K562 (cell line): ENCODE results near the gene COL9A3. TPM values are rescaled to one million over a fixed set of nuclear protein-coding genes. Genes with fewer than 3 reads are reported as not detected.
A peak's percentile ranks its signal among the peaks of the same experiment; 100 is the strongest.

Experiments used
- ATAC-seq: fragments of 200-7000 bp; cut with Tn5 transposase; 3 replicates; pipeline ENCODE4 v1.9.1; 2020; ENCODE audit warnings: moderate library complexity
- BruUV-seq: library from RNA; stranded (reverse); fragments of 400-500 nt; replicated peaks from 2 replicates; lab custom pipeline; 2021; lab: Mats Ljungman, UMichigan
- CTCF ChIA-PET: fragments of 300-600 bp; formaldehyde crosslinking; extraction: SDS; loops from one replicate; lab custom pipeline; 2021; ENCODE audit warnings: low intra/inter-chr PET ratio; lab: Yijun Ruan, JAX
- POLR2A ChIA-PET: fragments of 300-600, 350-650 bp; sonication (Branson Sonifier 250); formaldehyde crosslinking; extraction: SDS; loops from one replicate; lab custom pipeline; 2021; ENCODE audit warnings: antibody characterized with exemption, inconsistent platforms; lab: Yijun Ruan, JAX
- DNase-seq, 4 experiments: peaks; one replicate each; pipeline versions ENCODE4 v3.0.0 to v3.0.0-alpha.2; 2011 to 2018; ENCODE audit warnings: low spot score in 3 of 4, mixed read lengths in 3 of 4; ENCODE audit errors: extremely low read depth in 1 of 4
- FAIRE-seq: peaks from 2 replicates; lab custom pipeline; 2011; peaks lifted over from hg19 to GRCh38; lab: Jason Lieb, UNC
- H2AFZ ChIP-seq: 2 replicates; pipeline ENCODE4 v1.6.0; 2011; ENCODE audit warnings: low read depth, low read length, control low read depth, inconsistent platforms
- H3K27ac ChIP-seq: fragments of 200-600 bp; 3 replicates; pipeline ENCODE4 v1.8.0; 2011; ENCODE audit warnings: low read depth, mild to moderate bottlenecking, control low read depth, inconsistent platforms, low read length, moderate library complexity, mixed read lengths; ENCODE audit errors: extremely low read depth
- H3K27me3 ChIP-seq, 2 experiments: fragments of 300-600 bp in 1 of 2; 2 replicates in 1 of 2; 3 replicates in 1 of 2; pipeline versions ENCODE4 v1.6.0 to v1.8.0; 2011; ENCODE audit warnings: inconsistent platforms in 2 of 2, low read length in 2 of 2, mild to moderate bottlenecking in 1 of 2, mixed read lengths in 1 of 2, moderate library complexity in 1 of 2; ENCODE audit not compliant: control insufficient read depth in 2 of 2, insufficient read depth in 2 of 2
- H3K36me3 ChIP-seq: fragments of 300-600 bp; 3 replicates; pipeline ENCODE4 v1.8.0; 2011; ENCODE audit warnings: mild to moderate bottlenecking, low read length, inconsistent platforms; ENCODE audit not compliant: control insufficient read depth, insufficient read depth
- H3K4me1 ChIP-seq, 2 experiments: fragments of 200-600 bp in 1 of 2; replicated peaks in 1 of 2; 2 replicates in 1 of 2; 3 replicates in 1 of 2; pipeline versions ENCODE4 v1.5.1 to v1.8.0; 2011; ENCODE audit warnings: inconsistent platforms in 2 of 2, low read length in 2 of 2, mild to moderate bottlenecking in 1 of 2, mixed read lengths in 1 of 2, moderate library complexity in 1 of 2; ENCODE audit not compliant: control insufficient read depth in 2 of 2, insufficient read depth in 2 of 2
- H3K4me2 ChIP-seq: 2 replicates; pipeline ENCODE4 v1.6.1; 2011; ENCODE audit warnings: low read length, control low read depth, inconsistent platforms, mixed read lengths; ENCODE audit not compliant: insufficient read depth
- H3K4me3 ChIP-seq: fragments of 200-600 bp; sonication (generic), shearing (Covaris generic); 2 replicates; pipeline ENCODE4 v1.5.1; 2016; ENCODE audit warnings: control low read depth, inconsistent platforms
- H3K79me2 ChIP-seq: fragments of 200-600 bp; 3 replicates; pipeline ENCODE4 v1.8.0; 2011; ENCODE audit warnings: low read length, inconsistent platforms; ENCODE audit not compliant: control insufficient read depth, insufficient read depth
- H3K9ac ChIP-seq, 2 experiments: 2 replicates each; pipeline versions ENCODE4 v1.6.0 to v1.6.1; 2011; ENCODE audit warnings: low read depth in 2 of 2, low read length in 2 of 2, control low read depth in 1 of 2, inconsistent platforms in 1 of 2, mild to moderate bottlenecking in 1 of 2, mixed read lengths in 1 of 2; ENCODE audit not compliant: insufficient read depth in 1 of 2
- H3K9me1 ChIP-seq: one replicate; pipeline ENCODE4 v1.6.0; 2011; ENCODE audit warnings: inconsistent platforms, mild to moderate bottlenecking, low read length, moderate library complexity; ENCODE audit not compliant: control insufficient read depth, insufficient read depth
- H3K9me3 ChIP-seq: replicated peaks from 2 replicates; pipeline ENCODE4 v1.5.1; 2011; ENCODE audit warnings: low read depth, low read length, inconsistent platforms; ENCODE audit not compliant: control insufficient read depth, insufficient read depth
- H4K20me1 ChIP-seq: replicated peaks from 2 replicates; pipeline ENCODE4 v1.6.1; 2011; ENCODE audit warnings: low read length, inconsistent platforms, mixed read lengths; ENCODE audit not compliant: control insufficient read depth, insufficient read depth
- ILF3 ChIP-seq: fragments of 450-650 bp; IDR thresholded peaks from 2 replicates; pipeline ENCODE4 v1.6.1; 2018; ENCODE audit warnings: antibody characterized with exemption, mild to moderate bottlenecking, moderate library complexity, borderline replicate concordance
- KDM1A ChIP-seq, 2 experiments: fragments of 450-650 bp; IDR thresholded peaks; 2 replicates each; pipeline ENCODE4 v1.6.1; 2016; ENCODE audit warnings: mild to moderate bottlenecking in 2 of 2
- WGBS: fragments of 100-300 bp; shearing (Covaris generic); methylation state at CpG from one replicate; pipeline ENCODE4 v1.1.6; 2016; ENCODE audit warnings: low coverage, mixed read lengths; ENCODE audit not compliant: insufficient coverage; ENCODE audit errors: missing lambda C conversion rate; 5-methylcytosine and 5-hydroxymethylcytosine counted together
- in situ Hi-C: fragments of 300-500 bp; cut with MboI; formaldehyde crosslinking; loops from 4 replicates; pipeline ENCODE4 v1.15.0; 2018; ENCODE audit warnings: inconsistent platforms, mixed read lengths
- intact Hi-C: fragments of 100-400 bp; cut with micrococcal nuclease; formaldehyde crosslinking; loops from 2 replicates; pipeline ENCODE4 v1.14.2; 2022
- polyA plus RNA-seq, 8 experiments: library from polyadenylated mRNA; depleted of rRNA in 4 of 8; stranded (reverse) in 5 of 8; unstranded in 3 of 8; fragments of >200 nt; fragmentation: Nextera tagmentation in 2 of 8; fragmentation: Illumina TruSeq in 1 of 8; extraction: Ambion mirVana in 2 of 8; extraction: Trizol in 1 of 8; gene quantifications; 2 replicates each; pipeline versions ENCODE4 v1.2.1 to v1.2.3, GENCODE V29; 2011 to 2014; ENCODE audit warnings: inconsistent platforms in 1 of 8, missing spikeins in 1 of 8
- total RNA-seq, 7 experiments: library from RNA; depleted of rRNA in 6 of 7; stranded (reverse); fragments of >200 nt in 6 of 7; fragmentation: Illumina TruSeq in 2 of 7; extraction: Trizol in 2 of 7; gene quantifications; 2 replicates each; pipeline versions ENCODE4 v1.2.1 to v1.2.3, GENCODE V29; 2011 to 2021; ENCODE audit warnings: low replicate concordance in 1 of 7
- TF ChIP-seq, protein P1 (sequence below): sonication (generic); formaldehyde crosslinking; IDR thresholded peaks from 2 replicates; pipeline ENCODE4 v1.9.0; 2022; ENCODE audit warnings: mild to moderate bottlenecking, missing genetic modification reagents

The COL9A3 gene
- total and polyA plus RNA-seq, 9 of the 15 experiments (the other 6 are each of a cell fraction or from before 2014, with no cell fraction given): 0.14 to 3.6 (median 0.88) TPM; not detected in 1

DNA sequence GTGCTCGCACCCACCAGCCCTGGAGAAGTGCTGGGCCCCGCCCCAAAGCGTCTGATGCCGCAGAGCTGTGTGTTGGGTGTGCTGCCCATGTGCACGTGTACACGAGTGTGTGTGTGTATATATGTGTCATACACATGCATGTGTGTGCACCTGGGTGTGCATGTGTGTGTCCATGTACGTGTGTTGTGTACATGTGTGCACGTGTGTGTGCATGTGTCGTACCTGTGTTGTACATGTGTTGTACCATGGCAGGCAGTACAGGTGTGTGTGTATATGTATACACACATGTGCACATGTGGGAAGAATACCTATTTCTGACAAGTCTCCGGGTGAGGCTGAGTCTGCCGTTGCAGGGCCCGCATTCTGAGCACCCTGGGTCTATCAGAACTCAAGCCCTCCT, 26.8 kb upstream of the COL9A3 start:
- Histone ChIP-seq H3K36me3 (no peaks in the 10 kb centered on the region), H2AFZ (no peak overlapping the region), H3K27ac (no peak overlapping the region), H3K9me3 (no peaks in the 10 kb centered on the region), H3K9ac (no peak overlapping the region), H4K20me1 (no peaks in the 10 kb centered on the region), H3K9me1 (no peaks in the 10 kb centered on the region), H3K27me3 (peaks cover 4 to 14% of the 10 kb centered on the region in 2 experiments; a peak in 3 of 5 replicates), H3K79me2 (no peaks in the 10 kb centered on the region; the same call in 2 of the 3 replicates), H3K4me3 (no peak overlapping the region), H3K4me2 (no peak overlapping the region), H3K4me1 (peaks cover 6 to 53% of the 10 kb centered on the region in 2 experiments; a peak in 4 of 5 replicates)
- WGBS: 44% methylated on average over 12 of the region's 12 CpGs
- FAIRE-seq: no peak
- intact Hi-C loops (loop anchor here (5.0 kb wide), 1 partner anchor 103 kb away; no protein-coding TSS in a partner anchor), in situ Hi-C loops (loop anchor here (5.0 kb wide), 1 partner anchor 123 kb away; no protein-coding TSS in a partner anchor)
- DNase-seq: no peak
- BruUV-seq: no TSS peak
- no peak for ATAC-seq
- ChIA-PET CTCF (interaction anchor here (1.3 kb wide), 1 partner anchor 122 kb away, joined by 5 read pairs; no protein-coding TSS in a partner anchor), POLR2A (interaction anchor here (0.6 to 1.6 kb wide), 2 partner anchors 14 to 164 kb away, joined by 4 to 6 read pairs; no protein-coding TSS in a partner anchor)
- TF ChIP-seq KDM1A (IDR thresholded peaks at IDR 0.05) (peak in 1 of 2 experiments; percentile 77; a peak in 1 of 4 replicates), ILF3 (no peak)
- TF ChIP-seq, protein P1, sequence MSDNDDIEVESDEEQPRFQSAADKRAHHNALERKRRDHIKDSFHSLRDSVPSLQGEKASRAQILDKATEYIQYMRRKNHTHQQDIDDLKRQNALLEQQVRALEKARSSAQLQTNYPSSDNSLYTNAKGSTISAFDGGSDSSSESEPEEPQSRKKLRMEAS (CRISPR knock-in tag): peak; percentile 46; the same call in 1 of the 2 replicates
